GM18951 (cell line): ENCODE results near the gene MGAT5B.

ENCODE experiments used
- POLR2A ChIP-seq: IDR thresholded peaks from 4 replicates; pipeline ENCODE4 v1.6.1; 2011; ENCODE audit warnings: mild to moderate bottlenecking; ENCODE audit not compliant: insufficient read length, insufficient read depth; ENCODE audit errors: extremely low read depth
- in situ Hi-C: fragments of 300-500 bp; cut with MboI; formaldehyde crosslinking; loops from one replicate; pipeline ENCODE4 v1.12.0; 2022; ENCODE audit warnings: low sequenced_read_pairs, mixed read lengths, inconsistent platforms; ENCODE audit not compliant: unreplicated experiment

MGAT5B gene

DNA sequence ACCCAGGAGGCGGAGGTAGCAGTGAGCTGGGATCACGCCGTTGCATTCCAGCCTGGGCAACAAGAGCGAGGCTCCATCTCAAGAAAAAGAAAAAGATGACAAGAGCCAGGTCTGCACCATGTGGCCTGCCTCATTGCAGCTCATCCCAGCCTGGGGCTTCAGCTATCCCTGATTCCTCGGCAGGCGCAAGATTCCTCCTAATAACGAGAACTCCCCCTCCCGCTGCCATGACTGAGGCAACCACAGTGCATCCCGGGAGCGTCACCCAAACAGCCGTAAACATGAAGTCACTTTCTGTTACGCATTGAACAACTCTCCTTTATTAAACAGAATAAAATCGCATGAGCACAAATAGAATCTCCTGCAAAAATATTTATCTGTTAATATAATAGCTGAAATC, 120.6 kb downstream of the MGAT5B start:
- in situ Hi-C loops: no loop called here
- TF ChIP-seq POLR2A: no peak

DNA sequence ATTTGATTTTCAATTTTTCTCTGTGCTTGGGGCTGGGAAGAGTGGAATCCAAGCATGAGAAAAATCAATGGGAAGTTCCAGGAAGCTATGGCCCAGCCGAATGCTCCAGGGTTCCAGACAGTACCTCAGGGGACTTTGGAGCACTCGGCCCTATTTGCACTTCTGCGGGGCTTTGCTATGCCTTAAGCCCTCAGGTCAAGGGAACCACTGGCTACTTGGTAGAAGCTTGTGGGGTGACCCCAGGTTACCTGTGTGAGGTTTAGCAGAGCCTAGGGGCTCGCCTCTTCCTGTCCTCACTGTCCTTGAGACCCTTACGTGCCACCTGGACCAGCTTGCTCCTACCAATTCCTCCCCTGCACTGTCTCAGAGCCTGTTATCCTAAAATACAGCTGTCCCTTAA, 121.3 kb downstream of the MGAT5B start:
- no peak for TF ChIP-seq POLR2A
- in situ Hi-C loops: no loop called here

DNA sequence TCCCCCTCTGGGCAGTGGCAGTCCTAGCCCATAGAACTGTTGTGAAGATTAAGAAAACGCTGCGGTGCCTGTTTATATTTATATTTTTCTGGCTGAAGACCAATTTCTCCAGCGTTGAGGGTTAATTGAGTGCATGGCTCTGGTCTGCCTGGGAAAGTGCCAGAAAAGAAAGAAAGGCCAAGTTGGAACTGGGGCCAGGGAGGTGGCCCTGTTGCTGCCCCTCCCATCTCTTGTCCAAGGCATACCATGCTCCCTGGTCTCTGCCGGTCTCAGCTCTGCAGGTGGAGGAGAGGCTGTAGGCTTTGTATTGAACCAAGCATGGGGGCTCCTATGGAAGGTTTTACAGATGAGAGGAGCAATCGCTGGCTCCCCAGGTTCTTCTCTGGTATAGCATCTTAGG, 124.7 kb downstream of the MGAT5B start:
- no peak for TF ChIP-seq POLR2A
- in situ Hi-C loops: no loop called here

DNA sequence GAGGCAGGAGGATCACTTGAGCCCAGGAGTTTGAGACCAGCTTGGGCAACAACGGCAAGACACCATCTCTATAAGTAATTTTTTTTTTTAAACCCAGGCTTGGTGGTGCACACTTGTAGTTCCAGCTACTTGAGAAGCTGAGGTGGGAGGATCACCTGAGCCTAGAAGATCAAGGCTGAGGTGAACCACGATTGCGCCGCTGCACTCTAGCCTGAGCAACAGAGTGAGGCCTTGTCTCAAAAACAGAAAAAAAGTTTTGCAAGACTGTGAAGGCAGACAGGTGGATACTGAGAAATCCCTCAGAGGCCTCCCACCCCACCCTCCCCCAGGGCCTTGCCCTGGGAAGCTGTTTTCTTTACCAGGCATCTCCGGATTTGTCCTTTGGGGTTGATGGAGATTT, 125.4 kb downstream of the MGAT5B start:
- no peak for TF ChIP-seq POLR2A
- in situ Hi-C loops: no loop called here

DNA sequence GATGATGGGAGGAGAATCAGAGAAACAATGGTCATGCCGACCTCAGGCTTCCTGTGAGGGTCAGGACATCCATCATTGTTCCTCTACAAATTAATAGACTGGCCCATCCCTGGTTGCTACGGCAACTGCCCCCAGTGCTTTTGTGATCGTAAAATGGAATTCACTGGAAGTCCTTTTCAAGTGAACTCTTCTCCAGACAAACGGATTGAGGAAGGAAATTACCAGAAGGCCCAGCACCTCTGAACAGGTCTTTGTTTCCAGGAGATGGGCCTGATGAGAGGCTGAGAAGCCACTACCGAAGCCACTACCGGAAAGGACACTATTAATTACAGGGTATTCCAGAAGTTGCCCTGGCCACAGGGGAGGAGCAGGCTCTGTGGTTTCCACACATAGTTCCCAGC, 126.0 kb downstream of the MGAT5B start:
- in situ Hi-C loops: no loop called here

DNA sequence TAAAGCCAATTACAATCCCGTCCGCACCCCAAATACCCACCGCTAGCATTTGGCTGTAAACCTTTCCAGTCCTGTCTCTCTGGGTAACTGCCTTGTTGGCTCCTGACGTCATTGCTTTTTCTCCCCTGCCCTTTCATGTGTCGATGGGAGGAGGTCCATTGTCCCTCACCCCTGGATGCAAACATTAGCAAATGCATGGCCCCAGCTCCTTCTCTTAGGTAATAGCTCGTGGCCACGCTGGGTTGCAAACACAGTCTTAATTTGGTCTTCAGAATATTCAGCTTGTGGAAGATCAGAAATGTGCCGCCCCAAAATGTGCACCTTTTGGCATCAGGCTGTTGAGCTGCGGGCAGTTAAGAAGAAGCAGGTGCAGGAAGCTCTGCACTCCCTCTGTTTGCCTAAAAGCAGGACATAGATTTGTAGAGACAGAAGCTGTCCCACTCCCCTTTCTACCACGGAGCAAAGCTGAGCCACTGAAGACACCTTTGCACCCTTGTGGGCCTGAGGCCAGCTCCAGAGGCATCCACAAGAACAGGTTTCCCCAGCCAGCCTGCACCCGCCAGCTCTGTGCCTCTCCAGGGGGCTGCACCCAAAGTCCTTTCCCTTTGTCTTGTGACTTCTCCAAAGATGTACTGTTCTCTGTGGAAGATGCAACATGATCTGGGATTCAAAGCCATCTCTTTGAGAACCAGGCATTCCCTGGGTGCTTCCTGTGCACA, 127.3 kb downstream of the MGAT5B start:
- no peak for TF ChIP-seq POLR2A
- in situ Hi-C loops: no loop called here

More for the DNA sequence above, 126.0 kb downstream of the MGAT5B start:
- no peak for TF ChIP-seq POLR2A

DNA sequence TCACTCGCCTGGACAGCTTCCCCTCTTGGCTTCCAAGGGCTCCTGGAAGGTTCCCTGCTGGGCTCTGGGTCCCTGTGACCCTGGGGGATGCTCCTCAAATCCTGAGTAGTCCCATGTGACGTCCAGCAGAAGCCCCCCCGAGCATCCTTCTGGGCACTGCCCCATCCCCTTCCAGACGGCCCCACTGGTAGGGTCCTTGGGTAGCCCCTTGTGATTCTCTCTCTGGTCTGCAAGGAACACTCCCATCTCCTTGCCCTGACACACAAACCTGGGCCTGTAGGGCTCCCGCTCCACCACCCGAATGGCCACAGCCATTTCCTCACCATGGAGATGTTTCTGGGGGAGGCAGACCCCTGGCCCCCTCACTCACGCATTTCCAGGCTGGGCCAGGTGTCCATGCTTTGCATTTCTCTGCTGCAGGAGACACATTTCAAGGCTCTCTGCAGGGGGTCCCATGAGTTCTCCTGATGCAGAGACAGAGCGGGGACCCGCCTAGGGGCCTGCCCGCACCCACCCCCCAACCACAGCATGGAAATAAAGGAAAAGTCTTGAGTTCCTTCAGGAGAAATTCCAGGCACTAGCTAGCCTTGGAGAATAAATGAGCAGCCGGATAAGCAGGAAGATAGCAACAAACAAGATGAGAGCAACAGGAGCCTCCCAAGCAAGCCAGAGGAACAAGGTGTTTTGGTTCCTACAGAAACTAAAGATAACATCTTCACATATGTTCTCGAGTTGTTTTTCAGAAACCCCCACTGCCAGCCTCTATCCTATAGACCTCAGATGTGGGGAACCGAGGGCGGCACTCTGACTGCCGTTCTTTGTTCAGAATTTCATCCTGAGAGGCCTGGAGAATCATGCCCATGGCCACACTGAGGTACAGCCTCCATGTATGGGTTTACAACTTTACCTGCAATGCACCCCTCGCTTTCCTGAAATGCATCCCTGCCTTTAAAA, 128.8 kb downstream of the MGAT5B start:
- in situ Hi-C loops: no loop called here
- TF ChIP-seq POLR2A: no peak

DNA sequence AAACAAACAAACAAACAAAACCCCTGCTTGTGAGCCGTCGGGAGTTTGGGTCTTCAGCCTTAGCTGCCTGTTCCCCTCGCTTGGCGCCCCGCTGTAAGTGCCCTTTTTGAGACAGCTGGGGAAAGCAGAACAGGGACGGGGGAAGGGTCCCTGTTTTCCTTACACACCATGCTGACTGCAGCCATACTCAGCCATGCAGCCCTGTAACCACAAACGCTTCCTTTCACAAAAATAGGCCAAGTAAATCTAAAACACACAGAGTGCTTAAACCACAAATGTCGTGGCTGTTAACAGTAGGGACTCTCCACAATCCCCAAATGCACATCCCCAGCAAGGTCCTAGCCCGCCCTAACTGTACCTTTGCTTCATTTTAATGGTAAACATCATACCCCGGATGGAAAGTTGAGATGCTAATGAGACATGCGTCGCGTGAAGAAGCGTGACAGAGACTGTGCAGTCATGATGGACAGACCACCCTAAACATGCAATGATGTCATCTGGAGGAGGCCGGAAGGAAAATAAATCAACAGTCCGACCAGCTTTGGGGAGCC, 129.9 kb downstream of the MGAT5B start:
- in situ Hi-C loops: no loop called here

DNA sequence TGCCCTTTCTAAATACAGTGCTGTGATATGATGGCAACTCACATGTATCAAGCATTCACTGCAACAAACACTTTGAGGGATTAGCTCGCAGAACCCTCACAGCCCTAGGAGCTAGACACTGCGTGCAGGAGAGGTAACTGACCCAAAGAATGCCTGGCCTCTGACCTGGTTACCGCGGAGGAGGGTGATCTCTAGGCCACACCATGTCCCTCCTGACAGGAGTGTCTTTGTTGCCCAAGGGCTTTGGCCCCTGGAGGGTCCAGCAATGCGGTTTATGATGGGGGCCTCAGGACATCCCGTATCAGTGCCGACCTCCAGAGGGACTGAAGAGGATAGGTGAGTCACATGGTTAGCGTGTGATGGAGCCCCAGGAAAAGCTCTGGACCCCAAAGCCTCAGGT, 130.6 kb downstream of the MGAT5B start:
- in situ Hi-C loops: no loop called here
- TF ChIP-seq POLR2A: no peak

More for the DNA sequence above, 129.9 kb downstream of the MGAT5B start:
- TF ChIP-seq POLR2A: no peak
